ENCODE data around the gene AANAT. TPM values are rescaled to one million over a fixed set of nuclear protein-coding genes. Genes with fewer than 3 reads are reported as not detected.

The AANAT gene
- total RNA-seq, 2 donors from 2014 or later, result not detected

DNA sequence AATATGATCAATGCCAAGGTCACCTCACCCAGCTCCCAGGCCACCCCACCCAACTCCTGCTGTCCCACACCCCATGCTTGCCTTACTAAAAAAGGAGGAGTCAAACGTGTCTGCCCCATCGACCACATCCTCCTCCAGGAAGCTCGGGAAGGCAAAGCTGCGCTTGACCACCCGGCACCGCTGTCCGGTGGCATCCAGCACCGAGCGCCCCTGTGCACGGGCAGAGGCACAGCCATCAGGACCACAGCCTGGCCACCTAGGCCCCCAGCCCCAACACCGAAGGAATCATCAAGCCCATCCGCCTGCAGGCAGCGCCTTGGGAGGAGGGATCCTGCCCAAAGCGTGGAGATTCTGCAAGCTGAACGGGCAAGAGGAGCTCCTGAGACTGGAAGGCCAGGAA is 10.2 kb downstream of the AANAT start:
- Histone ChIP-seq H3K27ac (no peak overlapping the region), H3K9me3 (no peaks in the 10 kb centered on the region), H3K4me1 (peaks cover 0 to 7% of the 10 kb centered on the region in 2 donors), H3K4me3 (no peak overlapping the region), H3K36me3 (peaks cover 7% of the 10 kb centered on the region), H3K27me3 (no peaks in the 10 kb centered on the region)
- TF ChIP-seq, protein P1, sequence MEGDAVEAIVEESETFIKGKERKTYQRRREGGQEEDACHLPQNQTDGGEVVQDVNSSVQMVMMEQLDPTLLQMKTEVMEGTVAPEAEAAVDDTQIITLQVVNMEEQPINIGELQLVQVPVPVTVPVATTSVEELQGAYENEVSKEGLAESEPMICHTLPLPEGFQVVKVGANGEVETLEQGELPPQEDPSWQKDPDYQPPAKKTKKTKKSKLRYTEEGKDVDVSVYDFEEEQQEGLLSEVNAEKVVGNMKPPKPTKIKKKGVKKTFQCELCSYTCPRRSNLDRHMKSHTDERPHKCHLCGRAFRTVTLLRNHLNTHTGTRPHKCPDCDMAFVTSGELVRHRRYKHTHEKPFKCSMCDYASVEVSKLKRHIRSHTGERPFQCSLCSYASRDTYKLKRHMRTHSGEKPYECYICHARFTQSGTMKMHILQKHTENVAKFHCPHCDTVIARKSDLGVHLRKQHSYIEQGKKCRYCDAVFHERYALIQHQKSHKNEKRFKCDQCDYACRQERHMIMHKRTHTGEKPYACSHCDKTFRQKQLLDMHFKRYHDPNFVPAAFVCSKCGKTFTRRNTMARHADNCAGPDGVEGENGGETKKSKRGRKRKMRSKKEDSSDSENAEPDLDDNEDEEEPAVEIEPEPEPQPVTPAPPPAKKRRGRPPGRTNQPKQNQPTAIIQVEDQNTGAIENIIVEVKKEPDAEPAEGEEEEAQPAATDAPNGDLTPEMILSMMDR (IDR thresholded peaks at IDR 0.05), result no peak
- DNase-seq (ENCODE audit: low spot score), result no peak

DNA sequence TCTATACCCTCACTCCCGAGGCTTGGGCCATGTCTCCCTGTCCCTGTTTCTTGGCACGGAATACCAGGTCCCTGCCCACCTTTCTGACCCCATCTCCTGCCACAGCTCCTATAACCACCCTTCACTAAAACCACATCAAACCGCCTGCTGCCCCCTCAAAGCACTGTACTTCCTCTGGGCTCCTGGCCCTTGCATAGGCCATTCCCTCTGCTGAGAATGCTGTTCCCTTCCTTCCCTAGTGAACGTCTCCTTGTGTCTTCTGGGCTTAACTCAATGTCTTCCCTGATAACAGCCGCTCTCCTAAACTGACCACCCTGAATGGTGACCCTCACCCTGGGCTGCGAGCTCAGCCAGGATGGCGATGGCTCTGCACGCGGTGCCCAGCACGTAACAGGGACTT is 10.7 kb downstream of the AANAT start:
- Histone ChIP-seq H3K27ac (no peak overlapping the region), H3K4me1 (peaks cover 0 to 7% of the 10 kb centered on the region in 2 donors), H3K4me3 (no peak overlapping the region), H3K36me3 (peaks cover 5% of the 10 kb centered on the region), H3K9me3 (no peaks in the 10 kb centered on the region), H3K27me3 (no peaks in the 10 kb centered on the region)
- DNase-seq (ENCODE audit: low spot score), result no peak
- TF ChIP-seq, protein P1 (IDR thresholded peaks at IDR 0.05), result no peak

DNA sequence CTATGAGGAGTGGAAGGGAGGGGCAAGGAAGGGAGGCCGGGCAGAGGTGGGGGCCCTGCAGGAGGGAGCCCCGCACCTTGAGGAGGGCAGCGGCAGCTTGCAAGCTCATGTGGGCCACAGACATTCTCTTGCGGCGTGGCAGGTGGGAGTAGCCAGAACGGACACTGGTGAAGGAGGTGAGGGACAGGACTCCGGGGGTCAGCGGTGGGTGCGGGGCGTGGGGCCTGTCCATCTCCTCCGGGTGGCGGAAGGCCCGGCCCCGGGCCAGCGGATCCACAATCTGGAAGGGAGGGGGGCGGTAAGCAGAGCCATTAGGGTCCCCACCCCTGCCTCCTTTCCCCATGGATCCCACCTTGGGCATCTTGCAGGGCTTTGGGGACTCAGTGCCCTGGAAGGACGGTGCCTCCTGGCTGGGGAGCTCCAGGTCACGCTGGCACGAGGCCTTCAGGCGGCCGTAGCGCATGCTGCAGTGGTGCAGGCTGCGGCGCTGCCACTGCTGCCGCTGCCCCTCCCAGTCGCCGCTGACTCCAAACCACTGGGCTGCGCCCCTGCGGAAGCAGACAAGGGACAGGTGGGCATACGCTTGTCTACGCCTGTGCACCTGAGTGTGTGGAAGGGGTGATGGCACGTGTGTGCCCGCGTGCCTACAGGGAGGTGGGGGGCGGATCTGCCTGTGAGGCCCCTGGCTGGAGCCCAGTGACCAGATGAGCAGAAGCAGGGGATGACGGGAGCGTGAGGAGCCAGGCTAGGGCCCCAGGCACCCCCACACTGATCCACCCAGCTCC is 11.5 kb downstream of the AANAT start:
- H3K4me1 ChIP-seq, result peaks cover 0 to 7% of the 10 kb centered on the region in 2 donors
- TF ChIP-seq, protein P1 (IDR thresholded peaks at IDR 0.05), result no peak
- no peaks in the 10 kb centered on the region for H3K27me3 ChIP-seq
- H3K27ac ChIP-seq, result no peak overlapping the region
- H3K4me3 ChIP-seq, result no peak overlapping the region
- peaks cover 2% of the 10 kb centered on the region for H3K36me3 ChIP-seq
- no peaks in the 10 kb centered on the region for H3K9me3 ChIP-seq
- DNase-seq (ENCODE audit: low spot score), result no peak

DNA sequence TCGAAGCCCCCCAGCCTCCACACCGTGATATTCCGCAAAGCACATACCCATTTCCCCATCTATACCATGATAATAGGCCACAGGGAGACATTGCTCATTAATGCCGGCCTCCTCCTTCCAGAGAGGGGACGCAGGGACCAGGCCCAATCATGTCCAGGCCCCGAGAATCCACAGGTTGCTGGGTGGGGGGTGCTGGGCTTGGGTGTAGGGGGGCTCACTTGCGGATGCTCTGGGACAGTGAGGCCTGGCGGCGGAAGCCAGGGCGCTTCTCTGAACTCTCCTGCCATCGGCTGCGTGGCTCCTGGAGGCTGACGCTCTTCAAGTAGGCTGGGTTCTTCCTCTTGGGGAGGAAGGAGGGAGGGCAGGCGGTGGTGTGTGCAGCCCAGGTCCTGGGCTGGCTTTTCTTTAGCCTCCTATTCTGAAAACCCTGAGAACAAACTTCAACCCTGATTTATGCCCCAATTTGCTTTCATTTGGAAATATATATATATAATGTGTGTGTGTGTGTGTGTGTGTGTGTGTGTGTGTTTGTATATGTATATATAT is 12.2 kb downstream of the AANAT start:
- no peaks in the 10 kb centered on the region for H3K9me3 ChIP-seq
- H3K27ac ChIP-seq, result no peak overlapping the region
- TF ChIP-seq, protein P1 (IDR thresholded peaks at IDR 0.05), result no peak
- H3K36me3 ChIP-seq, result no peaks in the 10 kb centered on the region
- H3K4me1 ChIP-seq, result peaks cover 0 to 12% of the 10 kb centered on the region in 2 donors
- DNase-seq (ENCODE audit: low spot score), result no peak
- no peak overlapping the region for H3K4me3 ChIP-seq
- no peaks in the 10 kb centered on the region for H3K27me3 ChIP-seq

DNA sequence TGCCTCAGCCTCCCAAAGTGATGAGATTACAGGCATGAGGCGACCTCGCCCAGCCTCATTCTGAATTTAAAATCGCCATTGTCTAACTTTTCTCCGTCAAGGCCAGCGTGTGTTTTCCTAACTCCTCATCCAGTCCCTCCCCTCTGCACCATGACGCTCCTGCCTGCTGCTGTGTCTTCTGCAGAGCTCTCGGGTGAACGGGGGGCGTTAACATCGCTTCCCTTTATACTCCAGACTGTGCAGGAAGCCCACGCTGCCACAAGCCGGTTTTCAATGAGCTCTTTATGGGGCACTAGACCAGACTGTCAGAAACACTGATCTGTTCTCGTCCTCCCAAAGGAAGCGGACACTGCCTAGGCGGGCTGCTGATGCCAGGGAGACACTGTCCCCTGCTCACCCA is 13.2 kb downstream of the AANAT start:
- TF ChIP-seq, protein P1 (IDR thresholded peaks at IDR 0.05), result no peak
- peak overlapping the region in 1 of 2 donors; percentile 16 for H3K27ac ChIP-seq
- DNase-seq (ENCODE audit: low spot score), result no peak

More for the DNA sequence above, 13.2 kb downstream of the AANAT start:
- Histone ChIP-seq H3K4me1 (peaks cover 0 to 22% of the 10 kb centered on the region in 2 donors), H3K27me3 (no peaks in the 10 kb centered on the region), H3K36me3 (no peaks in the 10 kb centered on the region), H3K9me3 (no peaks in the 10 kb centered on the region), H3K4me3 (no peak overlapping the region)
